A549 (cell line): ENCODE data around the gene INTS13.
"Not testable (repeated sequence)": the region's sequence is repeated elsewhere in the genome, so short reads cannot be mapped to it uniquely, and the experiment has no call there.

ENCODE experiments used
- EHMT2 ChIP-seq: fragments of 200-600 bp; sonication (generic); IDR thresholded peaks from 2 replicates; pipeline ENCODE4 v1.6.1; 2016; ENCODE audit warnings: antibody characterized with exemption, low read depth, mild to moderate bottlenecking, moderate library complexity
- RAD21 ChIP-seq, 2 experiments: fragments of >200 bp in 1 of 2; sonication (Bioruptor Twin) in 1 of 2; formaldehyde crosslinking in 1 of 2; IDR thresholded peaks in 1 of 2; conservative IDR thresholded peaks in 1 of 2; 2 replicates in 1 of 2; 3 replicates in 1 of 2; pipeline ENCODE4 v1.6.1; 2012 to 2018; ENCODE audit warnings: inconsistent platforms in 1 of 2
- RCOR1 ChIP-seq: fragments of 150-350 bp; IDR thresholded peaks from 2 replicates; pipeline ENCODE4 v1.6.1; 2014; ENCODE audit warnings: antibody characterized with exemption, low read length, low read depth
- RNF2 ChIP-seq: fragments of 200-600 bp; sonication (generic); IDR thresholded peaks from 2 replicates; pipeline ENCODE4 v1.6.1; 2016; ENCODE audit warnings: low read depth, mild to moderate bottlenecking, antibody characterized with exemption, moderate library complexity, borderline replicate concordance
- SMC3 ChIP-seq: fragments of >200 bp; sonication (Bioruptor Twin); formaldehyde crosslinking; IDR thresholded peaks from 3 replicates; pipeline ENCODE4 v1.6.1; 2018; ENCODE audit warnings: inconsistent platforms
- TF ChIP-seq, protein P1 (sequence below): fragments of 200-600 bp; sonication (generic); IDR thresholded peaks from 2 replicates; pipeline ENCODE4 v1.6.1; 2016; ENCODE audit warnings: antibody characterized with exemption, mild to moderate bottlenecking, moderate library complexity
- TF ChIP-seq, protein P2 (sequence below): fragments of >200 bp; sonication (Bioruptor Twin); formaldehyde crosslinking; IDR thresholded peaks from 3 replicates; pipeline ENCODE4 v1.5.1; 2016
- TF ChIP-seq, protein P3 (sequence below): IDR thresholded peaks from 2 replicates; pipeline ENCODE4 v1.6.1; 2012

DNA sequence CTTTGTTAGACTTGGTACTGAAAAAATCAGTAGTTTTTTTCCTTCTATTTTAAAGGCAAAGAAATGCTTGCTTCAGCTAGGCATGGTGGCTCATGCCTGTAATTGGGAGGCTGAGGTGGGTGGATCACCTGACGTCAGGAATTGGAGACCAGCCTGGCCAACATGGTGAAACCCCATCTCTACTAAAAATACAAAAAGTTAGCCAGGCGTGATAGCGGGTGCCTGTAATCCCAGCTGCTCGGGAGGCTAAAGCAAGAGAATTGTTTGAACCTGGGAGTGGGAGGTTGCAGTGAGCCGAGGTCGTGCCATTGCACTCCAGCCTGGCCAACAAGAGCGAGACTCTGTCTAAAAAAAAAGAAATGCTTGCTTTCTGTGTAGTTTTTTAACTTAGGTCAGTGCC lies 23.6 kb upstream of the INTS13 start:
- TF ChIP-seq, protein P1, sequence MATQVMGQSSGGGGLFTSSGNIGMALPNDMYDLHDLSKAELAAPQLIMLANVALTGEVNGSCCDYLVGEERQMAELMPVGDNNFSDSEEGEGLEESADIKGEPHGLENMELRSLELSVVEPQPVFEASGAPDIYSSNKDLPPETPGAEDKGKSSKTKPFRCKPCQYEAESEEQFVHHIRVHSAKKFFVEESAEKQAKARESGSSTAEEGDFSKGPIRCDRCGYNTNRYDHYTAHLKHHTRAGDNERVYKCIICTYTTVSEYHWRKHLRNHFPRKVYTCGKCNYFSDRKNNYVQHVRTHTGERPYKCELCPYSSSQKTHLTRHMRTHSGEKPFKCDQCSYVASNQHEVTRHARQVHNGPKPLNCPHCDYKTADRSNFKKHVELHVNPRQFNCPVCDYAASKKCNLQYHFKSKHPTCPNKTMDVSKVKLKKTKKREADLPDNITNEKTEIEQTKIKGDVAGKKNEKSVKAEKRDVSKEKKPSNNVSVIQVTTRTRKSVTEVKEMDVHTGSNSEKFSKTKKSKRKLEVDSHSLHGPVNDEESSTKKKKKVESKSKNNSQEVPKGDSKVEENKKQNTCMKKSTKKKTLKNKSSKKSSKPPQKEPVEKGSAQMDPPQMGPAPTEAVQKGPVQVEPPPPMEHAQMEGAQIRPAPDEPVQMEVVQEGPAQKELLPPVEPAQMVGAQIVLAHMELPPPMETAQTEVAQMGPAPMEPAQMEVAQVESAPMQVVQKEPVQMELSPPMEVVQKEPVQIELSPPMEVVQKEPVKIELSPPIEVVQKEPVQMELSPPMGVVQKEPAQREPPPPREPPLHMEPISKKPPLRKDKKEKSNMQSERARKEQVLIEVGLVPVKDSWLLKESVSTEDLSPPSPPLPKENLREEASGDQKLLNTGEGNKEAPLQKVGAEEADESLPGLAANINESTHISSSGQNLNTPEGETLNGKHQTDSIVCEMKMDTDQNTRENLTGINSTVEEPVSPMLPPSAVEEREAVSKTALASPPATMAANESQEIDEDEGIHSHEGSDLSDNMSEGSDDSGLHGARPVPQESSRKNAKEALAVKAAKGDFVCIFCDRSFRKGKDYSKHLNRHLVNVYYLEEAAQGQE, result not testable (repeated sequence)
- TF ChIP-seq RAD21 (conservative IDR thresholded peaks at IDR 0.05 in 1 of 2, IDR thresholded peaks at IDR 0.05 in 1 of 2); SMC3; RNF2; RCOR1; EHMT2: not testable (repeated sequence)
- TF ChIP-seq, protein P2, sequence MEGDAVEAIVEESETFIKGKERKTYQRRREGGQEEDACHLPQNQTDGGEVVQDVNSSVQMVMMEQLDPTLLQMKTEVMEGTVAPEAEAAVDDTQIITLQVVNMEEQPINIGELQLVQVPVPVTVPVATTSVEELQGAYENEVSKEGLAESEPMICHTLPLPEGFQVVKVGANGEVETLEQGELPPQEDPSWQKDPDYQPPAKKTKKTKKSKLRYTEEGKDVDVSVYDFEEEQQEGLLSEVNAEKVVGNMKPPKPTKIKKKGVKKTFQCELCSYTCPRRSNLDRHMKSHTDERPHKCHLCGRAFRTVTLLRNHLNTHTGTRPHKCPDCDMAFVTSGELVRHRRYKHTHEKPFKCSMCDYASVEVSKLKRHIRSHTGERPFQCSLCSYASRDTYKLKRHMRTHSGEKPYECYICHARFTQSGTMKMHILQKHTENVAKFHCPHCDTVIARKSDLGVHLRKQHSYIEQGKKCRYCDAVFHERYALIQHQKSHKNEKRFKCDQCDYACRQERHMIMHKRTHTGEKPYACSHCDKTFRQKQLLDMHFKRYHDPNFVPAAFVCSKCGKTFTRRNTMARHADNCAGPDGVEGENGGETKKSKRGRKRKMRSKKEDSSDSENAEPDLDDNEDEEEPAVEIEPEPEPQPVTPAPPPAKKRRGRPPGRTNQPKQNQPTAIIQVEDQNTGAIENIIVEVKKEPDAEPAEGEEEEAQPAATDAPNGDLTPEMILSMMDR, result not testable (repeated sequence)
- TF ChIP-seq, protein P3, sequence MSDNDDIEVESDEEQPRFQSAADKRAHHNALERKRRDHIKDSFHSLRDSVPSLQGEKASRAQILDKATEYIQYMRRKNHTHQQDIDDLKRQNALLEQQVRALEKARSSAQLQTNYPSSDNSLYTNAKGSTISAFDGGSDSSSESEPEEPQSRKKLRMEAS, result not testable (repeated sequence)
